ENCODE data around the gene CYB561.

GRCh38 chr17:63418540-63418939 is 27.6 kb downstream of the CYB561 start:
- TF ChIP-seq POLR2A (IDR thresholded peaks at IDR 0.05; ENCODE audit: low read depth, low read length) (no peak), POLR2AphosphoS5 (IDR thresholded peaks at IDR 0.05; ENCODE audit: low read depth, low read length) (no peak), TAF1 (IDR thresholded peaks at IDR 0.05; ENCODE audit: borderline replicate concordance, low read depth, low read length) (no peak)

Data from GM12892 (cell line).